ENCODE data around the gene NAV2.
"Not testable (repeated sequence)": the region's sequence is repeated elsewhere in the genome, so short reads cannot be mapped to it uniquely, and the experiment has no call there.

The NAV2 gene

DNA sequence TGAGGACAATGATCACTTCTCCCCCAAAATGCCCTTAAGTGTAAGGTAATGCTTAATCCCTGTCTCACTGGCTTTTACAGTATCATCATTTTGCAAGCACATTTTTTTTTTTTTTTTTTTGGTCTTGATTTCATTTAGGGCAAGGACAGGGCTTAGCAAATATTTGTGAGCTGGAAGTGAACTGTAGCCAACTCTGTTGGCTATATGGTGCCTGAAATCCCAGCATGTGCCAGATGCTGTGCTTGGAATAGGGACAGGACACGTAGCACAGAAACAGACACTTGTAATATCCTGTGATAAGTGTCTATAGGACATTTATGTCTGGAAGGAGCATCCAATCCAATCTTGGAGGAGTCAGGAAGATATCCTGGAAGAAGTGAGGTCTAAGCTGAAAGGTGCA, 198.3 kb downstream of the NAV2 start:
- no peak for DNase-seq

DNA sequence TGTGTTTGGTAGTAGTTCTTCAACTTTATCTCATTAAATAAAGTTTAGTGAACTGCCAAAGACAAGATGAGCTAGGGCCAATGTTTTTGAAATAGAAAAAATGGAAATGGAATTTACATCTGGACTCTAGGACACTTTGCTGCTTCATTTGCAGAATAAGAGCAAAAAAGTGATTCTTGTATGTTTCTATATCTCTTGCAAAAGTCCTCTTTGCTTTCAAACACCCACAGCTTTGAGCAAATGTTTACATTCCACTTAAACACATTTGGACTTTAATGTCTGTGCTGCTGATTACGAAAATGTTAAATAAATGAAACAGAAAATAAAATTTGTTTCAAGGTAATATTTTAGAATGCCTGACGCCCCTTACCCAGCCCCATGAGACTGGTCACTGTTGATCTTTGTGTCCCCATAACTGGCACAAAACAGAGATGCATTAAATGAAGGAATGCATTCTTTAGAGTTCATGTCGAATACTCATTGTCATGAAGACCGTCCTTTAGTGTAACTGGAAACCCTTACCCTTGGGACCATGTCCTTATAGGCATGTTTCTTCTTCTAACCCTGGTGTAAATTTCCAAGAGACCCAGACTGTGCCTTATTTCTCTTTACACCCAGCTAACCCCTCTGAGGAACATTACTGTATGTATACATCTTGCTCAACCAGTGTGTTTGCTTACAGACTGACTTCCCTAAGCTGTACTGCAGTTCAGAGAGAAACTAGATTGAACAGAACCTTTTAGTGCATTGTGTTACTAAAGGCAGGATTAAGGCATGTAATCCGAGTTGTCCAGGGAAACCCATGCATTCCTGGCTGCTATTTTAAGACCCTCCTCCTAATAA, 199.7 kb downstream of the NAV2 start:
- DNase-seq: no peak

DNA sequence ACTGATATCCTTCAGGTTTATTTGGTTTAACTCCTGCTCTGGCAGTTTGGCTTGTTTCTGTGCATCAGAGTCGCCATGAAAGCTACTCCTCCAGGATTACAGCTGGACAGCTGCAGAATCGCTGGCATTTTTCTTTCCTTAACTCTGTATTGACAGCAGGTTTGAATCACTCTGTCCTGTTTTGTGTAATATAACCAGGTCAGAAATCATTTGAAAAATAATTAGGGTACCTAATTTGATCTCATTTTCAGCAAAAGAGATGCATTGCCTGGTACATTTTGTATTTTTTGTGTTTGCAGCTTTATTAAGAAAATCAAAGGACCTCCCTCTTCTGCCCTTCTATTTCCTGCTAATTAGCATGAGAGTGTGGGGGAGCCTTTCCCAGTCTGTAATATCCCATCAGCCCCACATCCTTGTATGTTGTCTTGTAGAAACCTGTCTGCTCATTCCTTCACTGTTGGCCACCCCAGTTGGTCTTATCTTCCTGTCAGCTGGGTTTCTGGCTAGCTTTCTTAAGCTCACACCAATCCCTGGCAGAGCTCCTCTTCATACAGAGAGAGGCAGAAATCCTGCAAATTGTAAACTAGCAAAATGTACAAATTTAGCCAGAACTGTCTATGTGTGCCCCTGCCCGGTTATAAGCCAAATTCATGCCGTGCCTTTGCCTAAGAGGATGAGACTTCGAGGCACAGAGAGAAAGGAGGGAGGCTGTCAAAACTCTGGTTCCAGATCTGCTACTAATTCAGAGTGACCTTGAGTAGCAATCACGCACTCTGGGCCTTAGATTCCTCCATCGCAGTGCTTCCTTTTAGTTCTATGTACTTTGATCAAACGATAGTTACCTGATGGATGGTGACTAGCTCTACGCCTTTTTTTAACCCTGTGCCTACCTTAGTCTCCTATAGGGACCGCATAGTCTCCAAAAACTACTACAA, 200.6 kb downstream of the NAV2 start:
- DNase-seq: no peak

DNA sequence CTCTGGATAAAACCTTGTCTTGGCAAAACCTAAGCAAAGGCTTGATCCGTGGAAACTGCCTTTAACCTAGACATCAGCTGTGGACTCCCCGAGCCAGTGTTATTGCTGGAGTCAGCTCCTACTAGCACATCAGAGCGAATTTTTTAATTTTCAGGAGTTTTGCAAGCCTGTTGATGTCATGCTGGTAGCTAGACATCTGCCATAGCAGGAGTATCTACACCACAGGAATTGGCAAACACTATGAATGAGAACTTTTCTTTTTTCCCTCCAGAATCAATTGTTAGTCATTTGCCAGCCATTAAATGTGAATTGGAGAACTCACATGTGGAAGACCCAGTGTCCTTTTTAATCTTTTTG, 201.2 kb downstream of the NAV2 start:
- no peak for DNase-seq

DNA sequence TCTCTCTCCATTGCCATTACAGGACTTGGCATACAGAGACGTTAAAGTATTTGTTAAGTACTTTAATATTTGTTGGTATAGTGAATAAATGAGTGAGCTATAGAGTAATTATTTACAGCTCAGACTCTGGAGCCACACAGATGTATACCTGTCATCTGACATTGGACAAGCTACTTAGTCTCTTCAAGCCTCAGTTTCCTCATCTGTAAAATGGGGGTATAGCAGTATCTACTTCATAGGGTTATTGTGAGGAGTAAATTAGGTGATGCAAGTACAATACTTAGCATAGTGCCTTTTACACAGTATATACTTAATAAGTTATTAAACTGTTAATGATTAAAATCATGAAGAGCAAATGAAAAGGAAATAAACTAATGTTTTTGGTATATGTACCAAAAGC, 203.2 kb downstream of the NAV2 start:
- DNase-seq: no peak

DNA sequence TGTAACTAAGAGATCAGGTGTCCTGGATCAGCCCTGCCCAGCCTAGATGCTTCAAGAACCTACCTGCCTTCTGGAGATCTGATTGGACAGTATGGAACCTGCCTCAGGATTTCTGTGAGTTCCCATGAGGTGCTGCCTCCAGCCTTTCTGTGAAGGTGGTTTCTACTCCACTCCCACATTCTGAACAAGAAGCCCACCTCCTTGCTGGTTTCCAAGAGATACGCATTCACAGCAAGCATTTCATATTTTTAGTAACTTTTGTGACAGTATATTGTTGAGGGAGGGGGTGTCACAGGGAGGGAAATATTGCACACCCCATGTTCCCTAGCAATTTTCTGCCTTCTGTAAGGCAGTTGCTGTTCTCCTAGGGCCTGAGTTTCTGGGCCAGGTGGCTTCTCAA, 204.4 kb downstream of the NAV2 start:
- DNase-seq: no peak

DNA sequence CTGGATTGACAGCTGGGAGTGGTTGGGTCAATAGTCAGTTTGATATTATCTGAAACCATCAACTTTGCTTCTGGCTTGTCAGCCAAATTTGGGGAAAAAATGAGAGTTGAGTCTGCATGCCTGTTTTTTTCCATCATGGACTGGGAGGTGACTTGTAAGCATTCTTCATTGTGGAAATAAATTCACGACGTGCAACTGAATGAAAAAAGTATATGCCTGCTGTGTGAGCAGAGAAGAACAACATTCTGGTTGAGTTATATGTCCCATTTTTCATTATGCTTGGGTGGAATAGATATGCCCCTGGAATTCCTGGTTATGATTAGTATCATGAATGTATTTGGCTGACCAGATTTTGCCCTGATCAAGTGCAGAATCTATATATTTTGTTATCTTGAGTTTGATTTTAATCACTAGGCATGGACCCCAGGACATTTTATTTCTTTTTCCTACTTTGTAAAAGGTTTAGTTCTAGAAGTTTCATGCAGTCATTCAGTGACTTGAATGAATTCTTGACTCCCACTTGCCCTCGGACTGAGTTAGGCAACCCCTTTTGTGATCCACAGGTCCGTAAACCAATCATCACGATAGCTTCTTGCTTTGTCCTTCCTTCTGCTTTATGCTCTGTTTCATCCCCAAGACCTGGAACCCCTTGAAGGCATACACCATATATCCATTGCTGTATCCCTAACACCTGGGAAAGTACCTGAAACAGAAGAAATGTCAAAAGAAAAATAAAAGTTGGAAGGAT, 205.8 kb downstream of the NAV2 start:
- DNase-seq: no peak

DNA sequence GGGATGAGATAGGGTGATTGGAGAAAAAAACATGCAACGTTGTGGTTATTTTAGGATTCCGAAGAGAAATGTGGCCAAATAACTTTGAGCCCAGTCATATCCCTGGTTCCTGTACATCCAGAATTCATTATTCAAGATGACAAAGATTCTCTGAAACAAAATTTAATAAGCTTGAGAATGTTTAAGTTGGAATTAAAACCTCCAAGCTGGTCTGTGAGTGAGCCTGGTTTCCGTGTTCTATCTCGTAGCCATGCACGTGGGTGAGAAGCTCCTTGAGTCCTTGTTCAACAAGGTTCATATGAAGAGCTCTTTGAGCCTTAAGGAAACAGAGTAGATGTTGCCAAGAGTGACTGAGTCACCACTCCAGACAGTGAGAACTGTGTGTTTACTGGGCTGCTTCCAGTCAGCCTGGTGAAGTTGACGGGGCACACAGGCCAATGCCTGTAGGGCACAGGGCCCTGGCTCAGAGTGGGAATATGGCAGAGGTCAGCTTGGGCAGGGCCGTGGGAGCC, 206.5 kb downstream of the NAV2 start:
- DNase-seq: no peak

DNA sequence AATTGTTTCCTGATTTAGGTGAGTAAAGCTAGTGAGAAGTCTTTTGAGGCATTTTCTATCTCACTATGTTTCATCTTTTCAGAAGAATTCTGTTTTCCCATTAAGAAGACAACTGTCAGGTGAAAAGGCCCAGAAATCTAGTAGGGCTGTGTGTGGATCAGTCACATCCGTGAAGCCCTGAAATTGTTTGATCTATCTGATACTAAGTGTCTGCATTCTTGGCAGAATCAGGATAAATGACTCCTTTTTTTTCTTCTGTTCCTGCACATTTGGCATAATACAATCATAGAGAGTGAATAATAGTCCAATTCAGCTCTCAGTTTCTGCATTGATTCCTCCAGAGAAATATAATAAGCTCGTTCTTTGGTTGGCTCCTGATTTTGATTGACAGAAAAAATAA, 208.3 kb downstream of the NAV2 start:
- no peak for DNase-seq

DNA sequence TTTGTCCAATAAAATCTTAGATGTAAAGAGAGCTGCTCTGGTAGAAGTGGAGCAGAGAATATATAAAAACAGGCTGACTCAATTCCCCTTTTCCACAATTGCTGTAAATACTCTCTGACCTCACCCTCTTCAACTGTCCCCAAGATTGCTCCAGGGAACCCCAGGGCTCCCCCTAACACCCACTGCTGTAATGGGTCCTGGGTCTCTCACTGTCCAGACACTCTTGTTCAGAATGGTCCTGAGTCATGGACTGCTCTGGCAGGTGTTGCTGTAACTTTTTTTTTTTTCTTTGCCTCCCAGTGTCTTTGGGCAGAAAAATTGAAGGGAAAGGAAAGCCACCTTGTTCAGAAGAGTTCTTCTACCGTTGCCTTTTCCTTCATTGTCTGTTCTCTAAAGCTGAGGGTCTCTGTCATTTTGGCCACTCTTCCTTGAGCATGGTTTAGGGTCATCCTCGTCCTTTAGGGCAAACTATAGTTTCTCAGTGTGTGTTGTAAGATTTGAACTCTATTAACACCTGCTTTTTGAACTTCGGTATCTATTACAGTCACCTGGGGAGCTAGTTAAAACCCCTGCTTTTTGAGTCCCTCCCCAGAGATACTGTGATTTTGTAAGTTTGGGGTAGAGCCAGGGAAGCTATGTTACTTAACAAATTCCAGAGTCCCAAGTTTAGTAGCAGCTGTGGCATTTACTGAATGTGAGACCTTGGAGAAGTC, 209.5 kb downstream of the NAV2 start:
- no peak for DNase-seq

DNA sequence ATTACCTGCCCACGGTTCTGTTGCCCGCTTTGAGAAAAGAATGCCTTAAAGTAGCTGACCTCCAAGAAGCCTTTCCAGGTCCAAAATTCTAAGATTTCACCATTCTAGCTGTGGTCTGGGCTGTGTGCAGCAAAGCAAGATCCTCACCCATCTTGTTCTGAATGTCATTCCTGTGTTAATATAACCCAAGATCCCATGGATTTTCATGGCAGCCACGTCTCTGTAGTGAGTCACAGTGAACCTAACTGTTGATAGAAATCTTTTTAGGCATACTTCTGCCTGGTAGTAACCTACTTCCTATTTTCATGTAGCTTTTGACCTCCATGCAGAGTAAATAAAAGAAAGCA, 210.0 kb downstream of the NAV2 start:
- DNase-seq: no peak

DNA sequence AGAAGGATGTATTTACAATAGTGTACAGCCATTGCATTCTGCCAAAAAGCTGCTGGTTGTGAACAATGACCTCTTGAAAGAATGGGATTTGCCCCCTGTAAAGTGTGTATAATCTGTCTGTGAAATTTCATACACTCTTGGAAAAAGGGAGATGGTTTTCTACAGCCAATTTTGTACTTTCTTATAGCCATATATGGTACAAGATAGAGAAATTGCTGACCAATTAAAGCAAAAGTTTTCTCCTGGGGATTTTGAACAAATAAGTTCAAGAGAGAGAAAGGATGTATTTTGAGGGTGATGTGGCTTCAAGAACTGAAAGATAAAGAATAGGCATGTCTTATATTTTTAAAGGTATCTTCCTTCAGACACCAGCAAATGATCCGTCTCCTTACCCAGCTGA, 211.0 kb downstream of the NAV2 start:
- DNase-seq: no peak

DNA sequence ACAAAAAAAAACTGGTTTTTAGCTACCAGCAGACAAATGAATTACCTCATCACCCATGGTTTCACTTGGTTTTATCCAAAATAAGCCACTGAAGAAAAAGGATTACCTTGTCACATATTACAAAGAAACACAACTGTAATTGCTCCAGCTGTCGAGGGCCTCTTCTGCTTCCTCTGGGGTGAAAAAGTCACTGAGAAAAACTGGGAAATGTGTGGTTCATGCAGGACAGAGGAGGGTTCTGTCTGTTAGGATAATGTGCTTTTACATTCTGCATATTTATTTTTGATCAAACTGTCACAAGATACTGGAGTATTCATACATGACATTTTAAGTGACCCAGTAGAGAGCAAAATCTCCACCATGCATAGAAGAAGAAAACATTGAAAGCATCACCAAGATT, 211.7 kb downstream of the NAV2 start:
- DNase-seq: no peak

DNA sequence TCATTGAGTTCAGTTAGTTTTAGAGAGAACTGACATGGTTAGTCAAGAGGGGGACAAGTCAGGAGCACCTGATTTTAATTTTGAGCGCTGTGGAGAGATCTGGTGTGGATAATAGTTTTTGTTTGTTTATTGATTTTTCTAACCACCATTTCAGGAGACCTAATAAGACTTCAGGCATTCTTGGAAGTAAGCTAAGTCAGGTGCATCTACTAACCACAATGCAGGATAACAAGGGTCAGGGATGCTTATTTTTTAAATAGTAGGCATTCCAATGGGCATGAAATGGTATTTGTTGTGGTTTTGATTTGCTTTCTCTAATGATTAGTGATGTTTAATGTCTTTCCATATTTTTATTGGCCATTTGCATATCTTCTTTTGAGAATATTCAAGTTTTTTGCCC, 212.1 kb downstream of the NAV2 start:
- DNase-seq: no peak

DNA sequence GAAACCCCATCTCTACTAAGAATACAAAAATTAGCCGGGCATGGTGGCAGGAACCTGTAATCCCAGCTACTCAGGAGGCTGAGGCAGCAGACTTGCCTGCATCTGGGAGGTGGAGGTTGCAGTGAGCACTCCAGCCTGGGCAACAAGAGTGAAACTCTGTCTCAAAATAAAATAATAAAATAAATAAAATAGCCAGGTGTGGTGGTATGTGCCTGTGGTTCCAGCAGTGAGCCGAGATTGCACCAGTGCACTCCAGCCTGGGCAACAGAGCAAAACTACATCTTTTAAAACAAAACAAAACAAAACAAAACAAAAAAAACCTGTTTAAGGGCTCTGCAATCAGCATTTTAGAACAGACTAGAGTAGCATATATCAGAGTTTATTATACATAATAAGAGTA, 214.8 kb downstream of the NAV2 start:
- DNase-seq: not testable (repeated sequence)

DNA sequence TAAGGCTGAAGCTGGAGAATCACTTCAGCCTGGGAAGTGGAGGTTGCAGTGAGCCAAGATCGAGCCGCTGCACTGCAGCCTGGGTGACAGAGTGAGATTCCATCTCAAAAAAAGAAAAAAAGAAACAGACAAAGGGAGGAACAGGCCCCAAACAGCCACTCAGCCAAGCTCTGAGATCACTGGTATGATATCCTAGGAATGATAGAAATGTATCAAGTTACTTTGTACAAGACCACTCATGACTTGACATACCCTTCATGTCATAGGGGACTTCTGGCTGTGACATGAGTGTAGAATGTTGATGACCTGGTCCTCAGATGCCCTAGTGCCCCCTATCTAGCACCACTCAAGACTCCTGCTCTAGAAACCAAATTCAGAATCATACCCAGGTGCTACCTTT, 216.5 kb downstream of the NAV2 start:
- no peak for DNase-seq

DNA sequence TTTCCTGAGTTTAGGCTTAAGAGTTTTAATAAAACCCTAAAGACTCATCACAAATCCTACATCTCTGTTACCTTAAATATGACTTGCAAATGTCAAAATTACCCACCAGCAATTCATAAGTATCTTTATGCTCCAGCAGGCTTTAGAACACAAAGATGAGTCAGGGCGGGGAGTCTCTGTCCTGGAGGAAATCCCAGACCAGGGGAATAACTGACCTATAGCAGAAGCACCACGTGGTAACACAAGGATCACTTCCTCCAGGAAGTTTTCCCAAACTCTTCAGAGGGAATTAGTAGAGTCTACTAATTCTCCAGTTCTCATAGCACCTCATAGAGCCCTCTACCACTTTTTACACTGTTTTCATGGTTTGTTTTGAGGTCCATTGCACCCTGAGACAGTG, 217.0 kb downstream of the NAV2 start:
- no peak for DNase-seq

DNA sequence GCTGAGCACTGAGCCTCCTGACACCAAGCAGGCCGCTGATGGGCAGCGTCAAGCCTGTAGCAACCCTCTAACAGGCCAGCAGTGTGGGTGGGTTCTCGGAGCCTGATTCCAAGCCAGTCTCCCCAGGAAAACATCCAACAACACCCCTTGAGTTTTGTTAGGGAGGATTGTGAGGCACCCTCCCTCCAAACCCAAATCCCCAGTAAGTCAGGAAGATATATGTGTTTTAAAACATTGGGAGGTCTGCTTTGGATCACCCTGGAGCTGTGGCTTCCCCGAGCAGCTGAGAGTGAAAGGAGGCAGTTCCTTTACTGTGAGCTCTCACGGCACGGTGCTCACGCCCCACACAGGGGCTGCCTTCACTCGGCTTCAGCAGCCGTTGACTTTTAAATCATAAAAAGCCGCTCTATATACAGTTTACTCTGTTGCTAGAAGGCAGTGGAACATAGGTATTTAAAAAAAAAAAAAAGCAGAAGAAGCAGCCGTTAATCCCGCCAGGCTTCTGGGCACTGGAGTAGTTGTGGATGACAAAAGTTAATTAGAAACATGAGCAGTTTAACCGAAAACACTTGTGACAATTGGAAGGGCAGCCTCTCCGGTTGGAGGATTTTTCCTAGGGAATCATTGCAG, 218.6 kb downstream of the NAV2 start:
- no peak for DNase-seq

DNA sequence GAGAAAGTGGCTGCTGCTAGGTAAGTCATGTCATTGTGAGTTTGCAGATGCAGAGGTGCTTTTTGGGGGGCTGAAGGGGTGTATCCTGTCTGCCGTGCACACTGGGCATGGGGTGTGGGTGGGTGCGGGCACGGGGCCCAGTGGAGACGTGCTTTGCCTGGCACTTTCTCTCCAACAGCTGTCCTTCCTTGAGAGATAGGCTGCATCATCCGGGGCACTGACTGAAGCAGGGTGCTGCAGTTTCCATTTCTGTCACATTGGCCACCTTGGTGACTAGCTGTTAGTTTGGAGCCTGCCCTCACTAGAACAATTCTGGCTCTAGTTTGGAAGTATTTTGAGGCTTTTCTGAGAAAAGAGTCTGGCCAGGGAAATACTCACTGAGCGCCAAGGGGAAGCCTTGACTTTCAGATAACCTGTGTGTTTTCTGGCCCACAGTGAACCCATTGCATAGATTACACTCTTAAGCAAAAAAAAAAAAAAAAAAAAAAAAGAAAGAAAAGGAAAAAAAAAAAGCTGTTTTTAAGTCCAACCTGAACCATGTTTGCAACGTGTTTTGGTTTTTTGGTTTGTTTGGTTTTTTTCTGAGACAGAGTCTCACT, 219.2 kb downstream of the NAV2 start:
- no peak for DNase-seq

DNA sequence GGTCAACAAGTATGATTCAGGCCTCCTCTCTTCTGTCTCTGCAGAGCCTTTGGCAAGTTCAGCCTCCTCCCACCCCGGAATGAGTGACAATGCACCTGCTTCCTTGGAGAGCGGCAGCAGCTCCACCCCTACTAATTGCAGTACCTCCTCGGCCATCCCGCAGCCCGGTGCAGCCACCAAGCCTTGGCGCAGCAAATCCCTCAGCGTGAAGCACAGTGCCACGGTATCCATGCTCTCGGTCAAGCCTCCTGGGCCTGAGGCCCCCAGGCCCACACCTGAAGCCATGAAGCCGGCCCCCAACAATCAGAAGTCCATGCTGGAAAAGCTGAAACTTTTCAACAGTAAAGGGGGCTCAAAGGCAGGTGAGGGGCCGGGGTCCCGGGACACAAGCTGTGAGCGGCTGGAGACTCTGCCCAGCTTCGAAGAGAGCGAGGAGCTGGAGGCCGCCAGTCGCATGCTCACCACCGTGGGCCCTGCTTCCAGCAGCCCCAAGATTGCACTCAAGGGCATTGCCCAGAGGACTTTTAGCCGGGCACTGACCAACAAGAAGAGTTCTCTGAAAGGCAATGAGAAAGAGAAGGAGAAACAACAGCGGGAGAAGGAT, 220.6 kb downstream of the NAV2 start:
- no peak for DNase-seq

DNA sequence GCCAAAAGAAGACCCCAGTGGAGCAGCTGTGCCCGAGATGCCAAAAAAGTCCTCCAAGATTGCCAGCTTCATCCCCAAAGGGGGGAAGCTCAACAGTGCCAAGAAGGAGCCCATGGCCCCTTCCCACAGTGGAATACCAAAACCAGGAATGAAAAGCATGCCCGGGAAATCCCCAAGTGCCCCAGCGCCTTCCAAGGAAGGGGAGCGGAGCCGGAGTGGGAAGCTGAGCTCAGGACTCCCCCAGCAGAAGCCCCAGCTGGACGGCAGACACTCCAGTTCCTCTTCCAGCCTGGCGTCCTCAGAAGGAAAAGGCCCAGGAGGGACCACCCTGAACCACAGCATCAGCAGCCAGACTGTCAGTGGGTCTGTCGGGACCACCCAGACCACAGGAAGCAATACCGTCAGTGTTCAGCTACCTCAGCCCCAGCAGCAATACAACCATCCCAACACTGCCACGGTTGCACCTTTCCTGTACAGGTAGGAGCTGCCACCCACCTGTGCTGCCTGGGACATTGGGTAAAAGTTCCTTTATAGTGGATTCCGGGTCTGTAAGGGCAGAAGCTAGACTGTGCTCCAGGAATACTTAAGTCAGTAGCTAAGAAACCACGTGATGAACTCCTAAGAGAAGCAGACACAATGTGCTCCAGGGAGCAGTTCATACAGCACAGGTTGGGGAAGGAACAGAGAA, 221.3 kb downstream of the NAV2 start:
- DNase-seq: no peak

Data from CD4-positive, alpha-beta T cell treated with Interleukin-12 subunit alpha and Interleukin-12 subunit beta, for 1 hour (primary cell).